GM18508 (cell line): ENCODE results near the gene SRMS.

Source experiments
- ATAC-seq: cut with Tn5 transposase; IDR thresholded peaks from one replicate; pipeline ENCODE4 v1.9.1; 2021; ENCODE audit warnings: moderate number of reproducible peaks; ENCODE audit not compliant: insufficient read depth, unreplicated experiment

Gene SRMS

GRCh38 chr20:63555661-63556381 lies 8.3 kb upstream of the SRMS start:
- no peak for ATAC-seq

- no peak for ATAC-seq
Observed at GRCh38 chr20:63554361-63555278, 7.1 kb upstream of the SRMS start.

DNA sequence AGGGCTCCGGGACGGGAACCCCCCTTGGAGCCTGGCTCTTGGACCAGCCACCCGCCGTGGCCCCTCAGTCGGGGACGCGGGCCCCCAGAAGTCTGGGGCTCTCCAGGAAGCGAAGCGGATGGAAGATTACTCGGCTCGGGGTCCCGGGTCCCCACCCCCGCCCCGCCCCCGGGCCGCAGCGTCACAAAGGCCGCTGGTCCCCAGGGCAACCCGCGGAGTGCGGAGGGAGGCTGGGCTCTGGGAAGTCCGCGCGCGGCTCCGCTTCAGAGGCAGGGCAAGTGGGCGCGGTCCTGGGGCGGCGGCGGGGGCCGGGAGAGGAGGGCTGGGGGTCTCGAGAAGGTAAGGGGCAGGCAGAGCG lies 6.4 kb upstream of the SRMS start, which contains the start of gene FNDC11:
Gene FNDC11, plus strand, starts transcription at position 227 of the 358 bp plus-strand sequence. CDS start 1,505 bp downstream, outside the sequence.
- ATAC-seq: no peak

- no peak for ATAC-seq
Observed at GRCh38 chr20:63553251-63553932, 5.8 kb upstream of the SRMS start.

DNA sequence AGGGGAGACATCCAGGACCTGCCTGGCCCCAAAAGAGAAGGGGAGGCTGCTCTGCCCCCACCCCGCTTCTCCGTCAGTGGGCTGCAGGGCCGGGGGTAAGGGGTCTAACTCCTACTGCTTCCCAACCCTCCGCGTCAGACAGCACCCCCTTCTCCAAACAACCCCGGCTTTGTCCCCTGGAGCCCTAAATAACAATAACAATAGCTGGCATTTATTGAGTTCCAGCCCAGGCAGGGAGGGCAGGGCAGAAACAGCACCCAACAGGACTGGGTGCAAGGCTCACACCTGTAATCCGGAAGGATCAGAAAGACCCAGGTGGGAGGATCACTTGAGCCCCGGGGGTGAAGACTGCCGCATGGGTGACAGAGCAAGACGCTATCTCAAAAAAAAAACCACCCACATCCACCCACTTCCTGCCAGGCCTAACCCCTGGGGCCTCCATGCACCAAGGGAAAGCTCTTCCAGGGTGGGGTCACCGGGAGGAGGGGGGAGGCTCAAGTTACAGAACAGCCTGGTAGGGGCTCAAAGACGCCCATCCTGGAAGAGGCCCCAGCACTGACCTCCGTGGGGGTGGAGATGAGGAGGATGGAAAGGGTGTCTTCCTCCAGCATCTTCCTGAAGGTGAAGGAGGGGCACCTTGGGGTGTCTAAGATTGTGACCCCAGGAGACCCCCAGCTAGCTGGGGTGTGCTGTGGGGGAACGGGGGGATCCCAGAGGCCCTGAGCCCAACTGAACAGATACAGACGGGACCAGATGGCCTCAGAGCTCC lies 5.1 kb upstream of the SRMS start:
- ATAC-seq: no peak

DNA sequence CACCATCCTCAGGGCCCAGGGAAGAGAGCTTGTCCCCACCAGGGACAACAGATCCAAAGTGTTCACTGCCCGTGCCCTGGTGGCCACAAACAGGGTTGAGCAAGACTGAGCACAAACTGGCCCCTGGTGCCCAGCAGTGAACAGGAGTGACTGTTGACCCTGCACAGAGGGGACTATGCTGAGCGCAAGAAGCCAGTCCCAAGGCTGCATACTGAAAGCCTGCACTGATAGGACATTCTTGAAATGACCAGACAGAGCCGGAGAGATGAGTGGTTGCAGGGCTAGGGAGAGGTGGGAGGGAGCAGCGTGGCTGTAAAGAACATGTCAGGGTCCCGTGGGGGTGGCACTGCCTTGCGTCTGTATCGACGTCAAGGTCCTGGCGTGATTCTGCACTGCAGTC lies 3.5 kb upstream of the SRMS start:
- no peak for ATAC-seq

DNA sequence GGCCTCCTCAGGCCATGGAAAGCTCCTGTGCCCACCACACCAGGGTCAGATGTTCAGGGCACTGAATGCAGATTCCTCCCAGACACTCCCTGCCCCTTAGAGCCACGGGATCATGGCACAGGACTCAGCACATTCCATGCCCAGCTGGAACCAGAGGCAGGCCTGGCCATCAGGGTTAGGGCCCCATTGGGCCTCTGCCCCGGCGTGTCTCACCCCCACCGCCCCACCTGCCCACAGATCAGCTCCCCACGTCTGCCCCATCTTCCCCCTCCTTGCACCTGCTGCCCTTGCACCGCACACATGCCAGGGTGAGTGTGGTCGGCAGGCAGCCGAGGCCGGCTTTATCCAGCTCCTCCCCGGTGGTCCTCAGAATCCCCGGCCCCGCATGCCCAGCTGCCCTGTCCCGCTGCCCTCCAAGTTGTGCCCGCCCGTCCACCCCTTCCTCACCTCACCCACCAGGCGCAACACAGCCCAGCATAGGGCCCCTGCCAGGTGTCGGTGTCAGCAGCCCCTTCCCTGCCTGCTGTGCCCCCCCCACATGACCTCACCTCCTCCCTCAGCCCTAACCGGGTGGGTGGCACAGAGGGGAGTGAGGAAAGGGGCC lies 2.2 kb upstream of the SRMS start:
- no peak for ATAC-seq

DNA sequence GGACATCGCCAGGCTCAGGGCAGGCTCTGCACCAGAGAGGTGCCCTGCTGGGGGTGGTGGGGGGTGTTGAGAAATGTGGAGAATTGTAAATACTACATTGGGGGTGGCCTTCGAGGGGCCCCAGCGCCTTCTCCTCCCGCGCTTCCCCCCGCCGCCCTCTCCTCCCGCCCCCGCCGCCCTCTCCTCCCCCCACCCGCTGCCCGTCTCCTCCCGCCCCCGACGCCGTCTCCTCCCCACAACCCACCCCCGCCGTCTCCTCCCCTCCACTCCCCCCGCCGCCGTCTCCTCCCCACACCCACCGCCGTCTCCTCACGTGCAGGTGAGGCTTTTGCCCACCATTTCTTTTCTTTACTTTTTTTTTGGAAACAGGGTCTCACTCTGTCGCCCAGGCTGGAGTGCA lies 1.5 kb upstream of the SRMS start:
- ATAC-seq: no peak

DNA sequence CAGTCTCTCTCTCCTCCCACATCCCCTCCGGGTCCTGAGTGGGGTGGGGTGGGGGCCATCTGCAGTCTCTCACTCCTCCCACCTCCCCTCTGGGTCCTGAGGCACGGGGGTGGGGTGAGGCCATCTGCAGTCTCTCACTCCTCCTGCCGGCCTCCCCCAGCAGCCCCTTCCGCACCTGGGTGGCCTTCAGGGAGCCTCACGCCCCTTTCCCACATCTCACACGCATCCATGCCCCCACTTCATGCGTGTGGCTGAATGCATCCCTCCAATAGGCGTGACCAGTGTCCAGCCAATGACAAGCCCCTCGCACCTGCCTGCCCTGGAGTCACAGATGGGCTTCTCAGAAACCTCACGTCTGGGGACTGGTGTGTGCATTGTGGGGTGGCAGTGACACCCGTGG lies 993 bp upstream of the SRMS start:
- ATAC-seq: no peak

- ATAC-seq: no peak
Observed at GRCh38 chr20:63546956-63547724, 409 bp downstream of the SRMS start.

GRCh38 chr20:63546256-63546955 lies 1.1 kb downstream of the SRMS start:
- no peak for ATAC-seq

- no peak for ATAC-seq
Observed at GRCh38 chr20:63545814-63546213, 1.7 kb downstream of the SRMS start.

GRCh38 chr20:63544958-63545516 lies 2.5 kb downstream of the SRMS start:
- ATAC-seq: no peak

DNA sequence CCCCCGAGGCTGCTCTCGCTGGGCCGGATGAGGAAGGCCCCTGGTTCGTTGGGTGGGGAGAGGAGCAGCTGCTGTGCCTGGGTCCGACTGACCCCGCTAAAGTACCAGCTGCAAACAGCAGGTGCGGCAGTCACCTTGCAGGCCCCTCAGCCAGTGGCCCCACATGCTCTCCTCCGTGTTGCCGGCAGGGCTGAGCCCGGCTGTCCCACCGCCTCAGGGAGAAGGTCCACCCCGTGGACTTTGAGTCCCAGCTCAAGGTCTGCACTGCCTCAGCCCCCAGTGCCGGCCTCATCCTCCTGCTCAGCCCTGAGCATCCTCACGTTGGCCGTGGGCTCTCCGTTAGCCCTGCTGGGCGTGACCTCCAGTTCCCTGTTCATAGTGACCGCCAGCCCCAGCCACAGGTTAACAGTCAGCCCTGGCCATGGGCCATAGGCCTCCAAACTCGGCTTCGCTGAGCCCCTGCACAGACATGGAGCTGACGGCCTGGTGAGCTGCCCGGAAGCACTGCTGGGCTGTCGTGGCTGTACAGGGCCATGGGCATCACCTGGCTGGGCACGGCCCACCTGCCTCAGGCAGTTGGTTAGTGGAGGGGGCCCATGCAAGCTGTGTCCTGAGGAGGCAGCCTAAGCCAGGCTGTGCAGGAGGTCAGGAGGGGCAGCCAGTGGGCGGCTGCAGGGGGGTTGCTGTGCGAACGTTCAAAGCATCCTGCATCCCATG lies 3.1 kb downstream of the SRMS start:
- no peak for ATAC-seq

GRCh38 chr20:63543733-63544132 lies 3.8 kb downstream of the SRMS start:
- no peak for ATAC-seq

GRCh38 chr20:63543131-63543530 lies 4.4 kb downstream of the SRMS start:
- ATAC-seq: no peak

GRCh38 chr20:63542696-63543095 lies 4.9 kb downstream of the SRMS start:
- ATAC-seq: no peak
